K562 (cell line): ENCODE data around the gene CD164. TPM values are rescaled to one million over a fixed set of nuclear protein-coding genes. Genes with fewer than 3 reads are reported as not detected.

Experiments
- BMI1 ChIP-seq: fragments of 150-350 bp; IDR thresholded peaks from 2 replicates; pipeline ENCODE4 v1.6.1; 2014; ENCODE audit warnings: low read length
- CLOCK ChIP-seq: fragments of 250-450 bp; sonication (Bioruptor Pico); IDR thresholded peaks from 2 replicates; pipeline ENCODE4 v1.4.0; 2020; ENCODE audit warnings: mild to moderate bottlenecking, moderate library complexity, borderline replicate concordance
- FOSL1 ChIP-seq: fragments of 200-800 bp; sonication (Bioruptor generic); conservative IDR thresholded peaks from 2 replicates; pipeline ENCODE4 v1.6.1; 2016; ENCODE audit warnings: missing genetic modification characterization, missing compliant biosample characterization
- FOXK1 ChIP-seq: sonication (generic); formaldehyde crosslinking; IDR thresholded peaks from 2 replicates; pipeline ENCODE4 v1.8.0; 2022; ENCODE audit warnings: missing genetic modification reagents, mild to moderate bottlenecking, borderline replicate concordance
- FOXO4 ChIP-seq: fragments of 450-650 bp; formaldehyde crosslinking; IDR thresholded peaks from 2 replicates; pipeline ENCODE4 v1.4.0; 2020; ENCODE audit warnings: mild to moderate bottlenecking, moderate library complexity
- GATA2 ChIP-seq: sonication (generic); formaldehyde crosslinking; IDR thresholded peaks from 2 replicates; pipeline ENCODE4 v1.4.0; 2020; ENCODE audit warnings: mild to moderate bottlenecking, missing genetic modification reagents
- LCOR ChIP-seq: sonication (generic); formaldehyde crosslinking; IDR thresholded peaks from 2 replicates; pipeline ENCODE4 v1.8.0; 2022; ENCODE audit warnings: mild to moderate bottlenecking, missing genetic modification reagents
- NR2F6 ChIP-seq: fragments of 450-650 bp; formaldehyde crosslinking; IDR thresholded peaks from 2 replicates; pipeline ENCODE4 v1.4.0; 2020; ENCODE audit warnings: mild to moderate bottlenecking
- PML ChIP-seq: IDR thresholded peaks from 2 replicates; pipeline ENCODE4 v1.6.1; 2012; ENCODE audit warnings: low read length, inconsistent platforms
- VEZF1 ChIP-seq: fragments of 200-800 bp; sonication (Bioruptor generic); IDR thresholded peaks from 2 replicates; pipeline ENCODE4 v1.6.1; 2017; ENCODE audit warnings: missing genetic modification characterization, missing compliant biosample characterization
- ZBTB2 ChIP-seq: fragments of 450-650 bp; IDR thresholded peaks from 2 replicates; pipeline ENCODE4 v1.6.1; 2016; ENCODE audit warnings: antibody characterized with exemption
- ZBTB49 ChIP-seq: sonication (generic); formaldehyde crosslinking; IDR thresholded peaks from 2 replicates; pipeline ENCODE4 v1.8.0; 2022; ENCODE audit warnings: missing genetic modification reagents, mild to moderate bottlenecking, borderline replicate concordance
- ZHX1 ChIP-seq: fragments of 150-350 bp; conservative IDR thresholded peaks from 2 replicates; pipeline ENCODE4 v1.6.1; 2014; ENCODE audit warnings: low read length
- polyA plus RNA-seq, 8 experiments: library from polyadenylated mRNA; depleted of rRNA in 4 of 8; stranded (reverse) in 5 of 8; unstranded in 3 of 8; fragments of >200 nt; fragmentation: Nextera tagmentation in 2 of 8; fragmentation: Illumina TruSeq in 1 of 8; extraction: Ambion mirVana in 2 of 8; extraction: Trizol in 1 of 8; gene quantifications; 2 replicates each; pipeline versions ENCODE4 v1.2.1 to v1.2.3, GENCODE V29; 2011 to 2014; ENCODE audit warnings: inconsistent platforms in 1 of 8, missing spikeins in 1 of 8
- total RNA-seq, 7 experiments: library from RNA; depleted of rRNA in 6 of 7; stranded (reverse); fragments of >200 nt in 6 of 7; fragmentation: Illumina TruSeq in 2 of 7; extraction: Trizol in 2 of 7; gene quantifications; 2 replicates each; pipeline versions ENCODE4 v1.2.1 to v1.2.3, GENCODE V29; 2011 to 2021; ENCODE audit warnings: low replicate concordance in 1 of 7

CD164 gene
- total and polyA plus RNA-seq, 9 of the 15 experiments (the other 6 are each of a cell fraction or from before 2014, with no cell fraction given): 79.5 to 317 (median 165) TPM

- TF ChIP-seq ZBTB49 (CRISPR knock-in tag) (no peak), FOXK1 (CRISPR knock-in tag) (peak; percentile 3; the same call in 1 of the 2 replicates), FOXO4 (CRISPR knock-in tag) (no peak), ZBTB2 (0 out of 2 replicates have a peak, but pooled peaks have one; percentile 9), BMI1 (0 out of 2 replicates have a peak, but pooled peaks have one; percentile 22), LCOR (CRISPR knock-in tag) (peak; percentile 68), PML (peak; percentile 7; the same call in 1 of the 2 replicates), CLOCK (CRISPR knock-in tag) (no peak), GATA2 (CRISPR knock-in tag) (no peak), NR2F6 (CRISPR knock-in tag) (no peak), VEZF1 (CRISPR knock-in tag) (peak; percentile 78), ZHX1 (0 out of 2 replicates have a peak, but pooled peaks have one; percentile 55), FOSL1 (tag) (peak; percentile 9; the same call in 1 of the 2 replicates)
These were observed 540 bp upstream of the CD164 start (continued) for GRCh38 chr6:109382576-109383437.
